HCT116 (cell line): ENCODE measurements around the gene GRID2IP.

Experiments used
- EZH2 ChIP-seq: fragments of 200-600 bp; sonication (generic); IDR thresholded peaks from 2 replicates; pipeline ENCODE4 v1.6.1; 2017; ENCODE audit warnings: antibody characterized with exemption, mixed run types
- POLR2A ChIP-seq: IDR thresholded peaks from 2 replicates; pipeline ENCODE4 v1.7.0; 2011; ENCODE audit warnings: borderline replicate concordance; ENCODE audit not compliant: insufficient read depth, insufficient read length; ENCODE audit errors: extremely low read depth
- SIN3A ChIP-seq: IDR thresholded peaks from 2 replicates; pipeline ENCODE4 v1.6.1; 2012; ENCODE audit warnings: low read depth
- TCF7L2 ChIP-seq: IDR thresholded peaks from 2 replicates; pipeline ENCODE4 v1.7.0; 2011; ENCODE audit warnings: borderline replicate concordance, inconsistent platforms; ENCODE audit not compliant: insufficient read depth, insufficient read length; ENCODE audit errors: extremely low read depth
- ZFX ChIP-seq: fragments of 450-650 bp; IDR thresholded peaks from 2 replicates; pipeline ENCODE4 v1.6.1; 2017
- TF ChIP-seq, protein P1 (sequence below): IDR thresholded peaks from 2 replicates; pipeline ENCODE4 v1.6.1; 2012; ENCODE audit warnings: low read depth
- TF ChIP-seq, protein P2 (sequence below), 3 experiments: fragments of 200-600 bp in 1 of 3; sonication (generic) in 1 of 3; IDR thresholded peaks in 2 of 3; conservative IDR thresholded peaks in 1 of 3; 2 replicates each; pipeline ENCODE4 v1.5.1; 2012 to 2017; ENCODE audit warnings: low read depth in 2 of 3, low read length in 2 of 3, antibody characterized with exemption in 1 of 3, borderline replicate concordance in 1 of 3, control low read depth in 1 of 3, mild to moderate bottlenecking in 1 of 3, mixed read lengths in 1 of 3, mixed run types in 1 of 3, moderate library complexity in 1 of 3; ENCODE audit not compliant: insufficient read depth in 1 of 3

DNA sequence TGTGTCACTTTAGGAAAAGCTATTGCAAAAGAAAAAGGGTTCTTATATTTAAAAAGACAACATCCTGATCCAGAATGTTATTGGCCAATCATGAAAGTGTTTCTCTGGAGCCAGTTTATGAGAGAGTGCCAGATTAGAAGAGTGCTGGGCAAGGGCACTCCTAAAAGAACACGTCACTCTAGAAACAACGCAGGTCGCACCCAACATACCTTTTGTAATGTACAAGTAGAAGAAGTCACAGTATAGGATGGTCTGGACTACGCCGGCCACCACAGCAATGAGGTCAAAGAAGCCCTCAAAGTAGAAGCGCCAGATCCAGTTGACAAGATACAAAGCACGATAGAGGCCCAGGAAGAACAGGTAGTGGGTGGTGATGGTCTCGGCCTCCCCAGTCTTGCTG lies 85.4 kb downstream of the GRID2IP start:
- TF ChIP-seq, protein P1, sequence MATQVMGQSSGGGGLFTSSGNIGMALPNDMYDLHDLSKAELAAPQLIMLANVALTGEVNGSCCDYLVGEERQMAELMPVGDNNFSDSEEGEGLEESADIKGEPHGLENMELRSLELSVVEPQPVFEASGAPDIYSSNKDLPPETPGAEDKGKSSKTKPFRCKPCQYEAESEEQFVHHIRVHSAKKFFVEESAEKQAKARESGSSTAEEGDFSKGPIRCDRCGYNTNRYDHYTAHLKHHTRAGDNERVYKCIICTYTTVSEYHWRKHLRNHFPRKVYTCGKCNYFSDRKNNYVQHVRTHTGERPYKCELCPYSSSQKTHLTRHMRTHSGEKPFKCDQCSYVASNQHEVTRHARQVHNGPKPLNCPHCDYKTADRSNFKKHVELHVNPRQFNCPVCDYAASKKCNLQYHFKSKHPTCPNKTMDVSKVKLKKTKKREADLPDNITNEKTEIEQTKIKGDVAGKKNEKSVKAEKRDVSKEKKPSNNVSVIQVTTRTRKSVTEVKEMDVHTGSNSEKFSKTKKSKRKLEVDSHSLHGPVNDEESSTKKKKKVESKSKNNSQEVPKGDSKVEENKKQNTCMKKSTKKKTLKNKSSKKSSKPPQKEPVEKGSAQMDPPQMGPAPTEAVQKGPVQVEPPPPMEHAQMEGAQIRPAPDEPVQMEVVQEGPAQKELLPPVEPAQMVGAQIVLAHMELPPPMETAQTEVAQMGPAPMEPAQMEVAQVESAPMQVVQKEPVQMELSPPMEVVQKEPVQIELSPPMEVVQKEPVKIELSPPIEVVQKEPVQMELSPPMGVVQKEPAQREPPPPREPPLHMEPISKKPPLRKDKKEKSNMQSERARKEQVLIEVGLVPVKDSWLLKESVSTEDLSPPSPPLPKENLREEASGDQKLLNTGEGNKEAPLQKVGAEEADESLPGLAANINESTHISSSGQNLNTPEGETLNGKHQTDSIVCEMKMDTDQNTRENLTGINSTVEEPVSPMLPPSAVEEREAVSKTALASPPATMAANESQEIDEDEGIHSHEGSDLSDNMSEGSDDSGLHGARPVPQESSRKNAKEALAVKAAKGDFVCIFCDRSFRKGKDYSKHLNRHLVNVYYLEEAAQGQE = no peak
- TF ChIP-seq, protein P2, sequence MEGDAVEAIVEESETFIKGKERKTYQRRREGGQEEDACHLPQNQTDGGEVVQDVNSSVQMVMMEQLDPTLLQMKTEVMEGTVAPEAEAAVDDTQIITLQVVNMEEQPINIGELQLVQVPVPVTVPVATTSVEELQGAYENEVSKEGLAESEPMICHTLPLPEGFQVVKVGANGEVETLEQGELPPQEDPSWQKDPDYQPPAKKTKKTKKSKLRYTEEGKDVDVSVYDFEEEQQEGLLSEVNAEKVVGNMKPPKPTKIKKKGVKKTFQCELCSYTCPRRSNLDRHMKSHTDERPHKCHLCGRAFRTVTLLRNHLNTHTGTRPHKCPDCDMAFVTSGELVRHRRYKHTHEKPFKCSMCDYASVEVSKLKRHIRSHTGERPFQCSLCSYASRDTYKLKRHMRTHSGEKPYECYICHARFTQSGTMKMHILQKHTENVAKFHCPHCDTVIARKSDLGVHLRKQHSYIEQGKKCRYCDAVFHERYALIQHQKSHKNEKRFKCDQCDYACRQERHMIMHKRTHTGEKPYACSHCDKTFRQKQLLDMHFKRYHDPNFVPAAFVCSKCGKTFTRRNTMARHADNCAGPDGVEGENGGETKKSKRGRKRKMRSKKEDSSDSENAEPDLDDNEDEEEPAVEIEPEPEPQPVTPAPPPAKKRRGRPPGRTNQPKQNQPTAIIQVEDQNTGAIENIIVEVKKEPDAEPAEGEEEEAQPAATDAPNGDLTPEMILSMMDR (IDR thresholded peaks at IDR 0.05 in 2 of 3, conservative IDR thresholded peaks at IDR 0.05 in 1 of 3; ENCODE audit: borderline replicate concordance in 1 of 3, insufficient read depth in 1 of 3, low read depth in 2 of 3, low read length in 2 of 3) = no peak
- no peak for TF ChIP-seq ZFX
- no peak for TF ChIP-seq POLR2A
- no peak for TF ChIP-seq TCF7L2
- no peak for TF ChIP-seq EZH2
- no peak for TF ChIP-seq SIN3A
